ENCODE measurements around the gene PDIA6. TPM values are rescaled to one million over a fixed set of nuclear protein-coding genes. Genes with fewer than 3 reads are reported as not detected.
"Not testable (repeated sequence)": the region's sequence is repeated elsewhere in the genome, so short reads cannot be mapped to it uniquely, and the experiment has no call there.

PDIA6 gene
- total and polyA plus RNA-seq, 2 donors from 2014 or later = 190 to 225 TPM

- H3K36me3 ChIP-seq (ENCODE audit: control insufficient read depth in 2 of 3, insufficient read depth in 3 of 3, low read length in 3 of 3) = no peaks in the 10 kb centered on the region
- no peaks in the 10 kb centered on the region for H3K27me3 ChIP-seq (ENCODE audit: control insufficient read depth, insufficient read depth, low read length)
- H3K9me3 ChIP-seq (ENCODE audit: control insufficient read depth in 2 of 3, insufficient read depth in 1 of 3, low read length in 3 of 3) = no peaks in the 10 kb centered on the region
- H3K4me3 ChIP-seq (ENCODE audit: low read length in 3 of 3) = no peak overlapping the region
- DNase-seq (peak in 1 of 5 donors; percentile 32), FAIRE-seq (no peak)
- H3K4me1 ChIP-seq (ENCODE audit: control insufficient read depth in 2 of 3, insufficient read depth in 2 of 3, low read depth in 1 of 3, low read length in 3 of 3) = peaks cover 0 to 9% (median 0%) of the 10 kb centered on the region in 3 donors
- H3K27ac ChIP-seq (ENCODE audit: low read depth in 2 of 2, low read length in 2 of 2) = no peak overlapping the region
- intact Hi-C loops (cut with DNase I) = no loop called here
- no peak overlapping the region for H3K9ac ChIP-seq (ENCODE audit: low read length in 3 of 3)
- TF ChIP-seq CTCF (IDR thresholded peaks at IDR 0.05; ENCODE audit: borderline replicate concordance, extremely low read depth, insufficient read depth) = no peak
Measured at GRCh38 chr2:10814571-10815331, 2.2 kb upstream of the PDIA6 start.

- FAIRE-seq (no peak), DNase-seq (no peak)
- no peaks in the 10 kb centered on the region for H3K27me3 ChIP-seq (ENCODE audit: control insufficient read depth, insufficient read depth, low read length)
- H3K4me1 ChIP-seq (ENCODE audit: control insufficient read depth in 2 of 3, insufficient read depth in 2 of 3, low read depth in 1 of 3, low read length in 3 of 3) = peaks cover 0 to 9% (median 0%) of the 10 kb centered on the region in 3 donors
- intact Hi-C loops (cut with DNase I) = no loop called here
- H3K27ac ChIP-seq (ENCODE audit: low read depth in 2 of 2, low read length in 2 of 2) = no peak overlapping the region
- no peak for TF ChIP-seq CTCF (IDR thresholded peaks at IDR 0.05; ENCODE audit: borderline replicate concordance, extremely low read depth, insufficient read depth)
- H3K4me3 ChIP-seq (ENCODE audit: low read length in 3 of 3) = no peak overlapping the region
- no peaks in the 10 kb centered on the region for H3K9me3 ChIP-seq (ENCODE audit: control insufficient read depth in 2 of 3, insufficient read depth in 1 of 3, low read length in 3 of 3)
- H3K36me3 ChIP-seq (ENCODE audit: control insufficient read depth in 2 of 3, insufficient read depth in 3 of 3, low read length in 3 of 3) = no peaks in the 10 kb centered on the region
- H3K9ac ChIP-seq (ENCODE audit: low read length in 3 of 3) = no peak overlapping the region
Measured at GRCh38 chr2:10814142-10814541, 1.6 kb upstream of the PDIA6 start.

DNA sequence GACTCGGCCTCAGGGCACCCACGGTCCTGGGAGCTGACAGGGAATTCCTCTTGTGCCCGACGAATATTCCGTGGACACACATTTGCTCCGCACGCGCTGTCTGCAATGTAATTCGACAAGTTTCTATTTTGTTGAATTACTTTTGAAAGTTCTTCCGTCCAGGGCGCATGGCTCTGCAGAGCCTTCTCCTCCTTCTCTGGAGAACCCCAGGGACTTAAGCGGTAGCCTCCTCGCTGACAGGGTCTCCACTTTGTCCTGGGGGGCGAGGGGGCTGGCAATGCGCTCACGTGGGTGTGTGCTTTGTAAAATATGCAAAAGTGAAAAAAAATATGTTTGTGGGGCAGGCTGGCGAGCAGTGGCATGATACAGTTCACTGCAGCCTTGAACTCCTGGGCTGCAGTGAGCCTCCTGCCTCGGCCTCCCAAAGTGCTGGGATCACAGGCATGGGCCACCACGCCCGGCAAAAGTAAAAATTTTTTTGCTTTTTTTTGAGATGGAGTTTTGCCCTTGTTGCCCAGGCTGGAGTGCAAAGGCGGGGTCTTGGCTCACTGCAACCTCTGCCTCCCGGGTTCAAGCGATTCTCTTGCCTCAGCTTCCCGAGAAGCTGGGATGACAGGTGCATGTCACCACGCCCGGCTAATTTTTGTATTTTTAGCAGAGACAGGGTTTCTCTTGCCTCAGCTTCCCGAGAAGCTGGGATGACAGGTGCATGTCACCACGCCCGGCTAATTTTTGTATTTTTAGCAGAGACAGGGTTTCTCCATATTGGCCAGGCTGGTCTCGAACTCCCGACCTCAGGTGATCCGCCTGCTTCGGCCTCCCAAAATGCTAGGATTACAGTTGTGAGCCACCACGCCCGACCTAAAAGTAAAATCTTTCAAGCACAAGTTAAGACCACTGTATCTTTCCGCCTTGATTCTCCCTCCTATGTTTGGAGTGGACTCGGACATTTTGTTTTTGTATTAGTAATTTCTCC, 866 bp upstream of the PDIA6 start:
- Histone ChIP-seq H3K4me3 (ENCODE audit: low read length in 3 of 3) (peak overlapping the region; percentile 9 to 76 (median 63)), H3K9ac (ENCODE audit: low read length in 3 of 3) (peak overlapping the region in 1 of 3 donors; percentile 71)

DNA sequence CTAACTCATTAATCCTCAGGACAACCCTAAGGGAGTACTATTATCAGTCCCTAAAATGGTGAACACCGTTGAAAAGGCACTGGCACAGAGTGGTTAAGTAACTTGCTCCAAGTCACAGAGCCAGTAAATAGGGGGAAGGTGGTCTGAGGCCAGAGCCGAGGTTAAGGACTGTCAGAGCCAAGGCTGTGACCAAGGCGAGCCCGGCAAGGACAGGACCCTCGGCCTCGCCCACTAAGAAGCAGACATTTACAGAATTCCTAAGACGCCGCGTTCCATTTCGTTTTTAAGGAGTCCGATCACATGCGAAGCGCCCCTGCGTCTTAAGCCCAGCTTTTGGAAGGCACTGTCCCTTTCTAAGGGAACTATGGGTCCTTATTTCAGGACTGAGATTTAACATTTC, 1.1 kb downstream of the PDIA6 start:
- DNase-seq = peak in 2 of 5 donors; percentile 42 to 52
- FAIRE-seq = no peak
- Histone ChIP-seq H3K27me3 (ENCODE audit: control insufficient read depth, insufficient read depth, low read length) (no peaks in the 10 kb centered on the region), H3K36me3 (ENCODE audit: control insufficient read depth in 2 of 3, insufficient read depth in 3 of 3, low read length in 3 of 3) (no peaks in the 10 kb centered on the region), H3K27ac (ENCODE audit: low read depth in 2 of 2, low read length in 2 of 2) (peak overlapping the region in 1 of 2 donors; percentile 71), H3K4me1 (ENCODE audit: control insufficient read depth in 2 of 3, insufficient read depth in 2 of 3, low read depth in 1 of 3, low read length in 3 of 3) (peaks cover 0 to 9% (median 3%) of the 10 kb centered on the region in 3 donors), H3K9me3 (ENCODE audit: control insufficient read depth in 2 of 3, insufficient read depth in 1 of 3, low read length in 3 of 3) (no peaks in the 10 kb centered on the region), H3K4me3 (ENCODE audit: low read length in 3 of 3) (peak overlapping the region; percentile 58 to 83 (median 66)), H3K9ac (ENCODE audit: low read length in 3 of 3) (peak overlapping the region; percentile 64 to 88 (median 73))
- intact Hi-C loops (cut with DNase I) = no loop called here
- TF ChIP-seq CTCF (IDR thresholded peaks at IDR 0.05; ENCODE audit: borderline replicate concordance, extremely low read depth, insufficient read depth) = no peak

More for the DNA sequence above, 866 bp upstream of the PDIA6 start:
- H3K27ac ChIP-seq (ENCODE audit: low read depth in 2 of 2, low read length in 2 of 2) = peak overlapping the region; percentile 23 to 63
- intact Hi-C loops (cut with DNase I); FAIRE-seq; H3K4me1 ChIP-seq (ENCODE audit: control insufficient read depth in 2 of 3, insufficient read depth in 2 of 3, low read depth in 1 of 3, low read length in 3 of 3); DNase-seq; H3K9me3 ChIP-seq (ENCODE audit: control insufficient read depth in 2 of 3, insufficient read depth in 1 of 3, low read length in 3 of 3); H3K36me3 ChIP-seq (ENCODE audit: control insufficient read depth in 2 of 3, insufficient read depth in 3 of 3, low read length in 3 of 3); H3K27me3 ChIP-seq (ENCODE audit: control insufficient read depth, insufficient read depth, low read length): not testable (repeated sequence)
